Measurements from ENCODE around the gene GRIFIN.

- TF ChIP-seq EZH2 (IDR thresholded peaks at IDR 0.05; ENCODE audit: low read length, unreplicated experiment): no peak
- no peak for TF ChIP-seq CTCF (conservative IDR thresholded peaks at IDR 0.05; ENCODE audit: low read depth, low read length)
Measured at GRCh38 chr7:2520761-2521290, 44.6 kb upstream of the GRIFIN start.

All from PC-3 (cell line).